CMK (cell line): Measurements from ENCODE around the gene ARPC5L.
"Not testable (repeated sequence)": the region's sequence is repeated elsewhere in the genome, so short reads cannot be mapped to it uniquely, and the experiment has no call there.

ENCODE experiments used
- DNase-seq: peaks from one replicate; pipeline ENCODE4 v3.0.0-alpha.2; 2010; ENCODE audit warnings: low read depth

The ARPC5L gene

DNA sequence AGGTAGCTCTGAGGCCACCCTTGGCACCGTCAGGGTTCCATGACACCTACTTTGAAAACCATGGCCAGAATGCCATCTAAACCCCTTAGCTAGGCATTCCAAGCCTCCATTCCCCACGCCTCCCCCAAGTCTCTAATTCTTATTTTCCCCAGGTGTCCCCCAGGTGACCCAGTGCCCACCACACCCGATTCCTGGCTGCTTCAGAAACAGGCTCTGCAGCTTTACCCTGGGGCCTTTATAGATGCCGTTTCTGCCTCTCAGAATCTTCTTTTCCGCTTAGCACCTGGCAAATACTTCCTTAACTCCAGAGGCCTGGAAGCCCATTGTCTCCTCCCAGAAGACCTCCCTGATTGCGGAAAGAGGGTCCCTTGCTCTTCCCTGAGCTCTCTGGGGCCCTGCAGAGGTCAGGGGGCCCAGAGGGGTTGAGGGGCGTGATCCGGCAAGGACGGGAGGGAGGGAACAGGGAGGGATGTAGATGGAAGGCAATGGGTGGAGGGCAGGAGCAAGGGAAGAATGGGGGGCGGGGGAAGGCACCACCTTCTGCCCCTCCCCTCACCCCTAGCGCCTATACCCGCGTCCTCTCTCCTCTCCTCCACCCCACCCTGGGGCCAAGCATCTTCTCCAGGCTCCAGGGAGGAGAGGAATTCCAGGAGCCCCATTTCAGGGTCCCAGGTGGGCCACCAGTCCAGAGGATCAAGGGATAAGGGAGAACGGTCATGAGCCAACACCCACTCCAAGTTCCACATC is 20.7 kb upstream of the ARPC5L start:
- no peak for DNase-seq

DNA sequence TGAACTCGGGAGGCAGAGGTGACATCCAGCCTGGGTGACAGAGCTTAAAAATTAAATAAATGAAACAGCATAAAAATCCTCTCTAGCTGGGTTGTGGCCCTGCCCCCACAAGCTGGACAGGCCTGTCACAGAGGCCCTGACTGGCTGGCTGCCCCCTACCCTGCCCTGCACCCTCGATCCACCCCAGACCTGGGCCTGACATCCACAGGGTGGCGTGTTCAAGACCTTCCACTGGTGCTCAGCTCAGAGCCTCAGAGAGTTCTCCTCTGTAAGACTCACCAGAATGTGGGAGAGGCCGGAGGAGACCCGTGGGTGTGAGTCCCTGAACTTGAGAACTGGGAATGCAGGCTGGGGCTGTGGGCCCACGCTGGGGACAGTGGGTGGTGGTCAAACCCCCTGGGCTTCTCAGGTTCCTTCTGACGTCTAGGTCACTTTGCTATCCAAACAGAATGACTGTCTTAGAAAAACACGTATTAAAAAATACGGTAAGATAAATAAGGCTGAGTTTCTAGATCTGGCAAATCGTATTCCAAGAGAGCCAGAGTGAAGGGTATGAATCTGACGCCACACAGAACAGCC is 18.4 kb upstream of the ARPC5L start:
- no peak for DNase-seq

DNA sequence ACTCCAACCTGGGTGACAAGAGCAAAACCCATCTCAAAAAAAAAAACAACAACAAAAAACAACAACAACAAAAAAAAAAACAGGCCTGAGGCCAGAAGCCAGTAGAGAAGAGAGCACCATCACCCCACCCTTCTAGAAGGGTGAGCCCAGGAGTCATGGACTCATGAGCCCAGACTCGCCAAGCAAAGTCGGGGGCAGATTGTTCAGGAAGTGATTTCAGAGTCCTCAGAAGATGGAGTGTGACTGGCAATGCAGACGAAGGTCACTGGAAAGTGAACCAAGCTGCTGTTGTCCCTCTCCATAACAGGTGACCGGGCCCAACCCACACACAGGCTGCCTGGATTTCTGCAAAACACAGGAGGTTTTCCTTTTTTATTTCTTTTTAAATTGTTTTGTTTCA is 17.6 kb upstream of the ARPC5L start:
- DNase-seq = no peak

DNA sequence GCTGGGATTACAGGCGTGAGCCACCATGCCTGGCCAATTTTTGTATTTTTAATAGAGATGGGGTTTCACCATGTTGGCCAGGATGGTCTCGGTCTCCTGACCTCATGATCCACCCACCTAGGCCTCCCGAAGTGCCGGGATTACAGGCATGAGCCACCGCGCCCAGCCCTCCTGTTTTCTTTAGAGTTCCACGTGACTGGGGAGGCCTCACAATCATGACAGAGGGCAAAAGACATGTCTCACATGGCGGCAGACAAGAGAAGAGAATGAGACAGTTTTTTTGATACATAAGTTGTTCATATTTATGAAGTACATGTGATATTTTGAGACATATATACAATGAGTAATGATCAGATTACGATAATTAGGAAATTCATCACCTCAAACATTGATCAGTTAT is 15.5 kb upstream of the ARPC5L start:
- DNase-seq = not testable (repeated sequence)

DNA sequence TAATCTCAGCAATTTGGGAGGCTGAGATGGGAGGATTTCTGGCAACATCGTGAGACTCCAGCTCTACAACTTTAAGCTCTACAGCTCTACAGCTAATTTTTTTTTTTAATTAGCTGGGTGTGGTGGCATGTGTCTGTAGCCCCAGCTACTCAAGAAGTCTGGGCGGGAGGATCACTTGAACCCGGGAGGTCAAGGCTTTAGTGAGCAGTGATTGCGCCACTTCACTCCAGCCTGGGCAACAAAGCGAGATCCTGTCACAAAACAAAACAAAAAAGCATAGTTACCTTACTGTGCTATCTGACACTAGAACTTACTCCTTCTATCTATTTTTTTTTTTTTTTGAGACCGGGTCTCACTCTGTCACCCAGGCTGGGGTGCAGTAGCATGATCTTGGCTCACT is 15.0 kb upstream of the ARPC5L start:
- DNase-seq = no peak

DNA sequence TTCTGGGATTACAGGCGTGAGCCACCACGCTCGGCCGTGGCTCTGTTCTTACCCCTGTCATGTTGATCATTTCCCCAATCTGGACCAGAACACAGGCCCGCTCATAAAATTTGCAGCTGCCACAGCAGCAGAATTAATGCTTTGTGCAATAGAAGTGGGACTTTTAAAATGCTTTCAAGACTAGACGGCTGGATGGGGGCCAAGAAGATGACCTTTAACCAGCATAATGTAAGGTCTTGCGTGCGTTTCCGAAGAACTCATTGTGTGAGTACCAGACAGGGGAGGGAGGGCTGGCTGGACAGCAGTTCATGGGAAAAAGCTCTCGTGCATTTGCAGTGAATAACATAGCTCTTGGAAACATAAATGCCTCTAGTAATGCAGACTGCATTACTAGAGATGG is 12.1 kb upstream of the ARPC5L start:
- DNase-seq = no peak

DNA sequence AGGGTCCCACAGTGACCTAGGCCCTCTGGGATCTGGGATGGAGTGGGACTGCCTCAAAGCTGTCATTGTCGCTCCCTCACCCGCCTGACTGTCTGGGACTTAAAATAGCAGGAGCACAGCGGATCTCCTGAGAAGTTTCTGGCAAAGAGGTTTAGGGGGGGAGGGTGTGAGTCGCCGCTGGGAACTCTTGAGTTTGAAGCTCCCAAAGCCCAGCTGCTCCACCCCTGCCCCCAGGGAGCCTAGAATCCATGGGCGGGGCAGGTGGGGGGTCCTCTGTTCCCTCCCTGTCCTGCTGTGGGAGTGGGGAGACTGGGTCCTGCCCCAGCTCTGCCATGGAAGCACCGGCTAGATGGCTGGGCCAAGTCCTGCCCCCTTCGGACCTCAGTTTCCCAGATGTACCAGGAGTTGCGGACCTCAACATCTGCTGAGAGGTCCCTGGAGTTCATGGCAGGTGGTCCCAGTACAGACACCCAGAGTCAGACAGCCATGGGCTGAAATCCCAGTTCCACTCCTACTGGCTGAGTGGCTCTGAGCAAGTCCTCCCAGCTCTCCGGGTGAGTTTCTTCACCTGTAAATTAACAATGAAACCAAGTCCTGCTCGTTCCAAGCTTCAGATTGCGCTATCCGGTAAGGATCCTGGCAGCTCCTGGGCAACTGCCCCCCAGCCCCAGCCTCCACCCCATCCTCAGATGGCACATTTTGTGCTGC is 9.7 kb upstream of the ARPC5L start:
- no peak for DNase-seq

DNA sequence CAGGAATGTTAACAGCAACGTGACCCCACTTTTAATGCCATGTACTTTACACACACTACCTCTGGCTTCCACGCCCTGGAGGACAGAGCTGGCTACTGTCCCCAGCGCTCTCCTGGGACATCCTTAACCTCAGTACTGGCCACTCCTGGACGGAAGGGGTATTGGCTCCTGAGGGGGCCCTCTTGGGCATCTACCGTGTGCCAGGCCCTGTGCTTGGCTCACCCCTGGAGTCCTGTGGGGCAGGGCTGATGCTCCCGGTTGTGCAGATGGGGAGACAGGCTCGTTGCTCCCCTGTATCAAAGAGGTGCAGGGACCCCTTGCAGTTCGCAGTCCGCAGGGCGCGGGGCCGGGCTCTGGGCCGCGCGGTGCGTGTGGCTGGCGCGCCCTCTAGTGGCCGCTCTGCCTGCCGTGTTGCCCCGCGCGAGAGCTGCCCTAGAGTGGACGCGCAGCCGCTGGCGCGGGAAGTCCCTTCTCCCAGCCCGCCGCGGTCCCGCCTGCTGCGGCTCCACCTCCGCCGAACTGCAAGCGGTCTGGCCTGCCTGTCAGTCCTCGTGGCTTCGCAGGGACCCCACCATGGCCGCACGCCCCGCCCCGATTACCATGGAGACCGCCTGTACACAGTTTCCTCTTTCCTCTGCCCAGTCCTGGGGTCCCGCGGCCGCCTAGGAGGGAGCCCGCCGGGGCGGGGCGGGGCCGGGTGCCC is 8.9 kb upstream of the ARPC5L start, which contains the start of gene WDR38:
WDR38 (plus strand) TSS at position 632 of the 703 bp plus-strand sequence. CDS start 72 bp downstream, outside the sequence.
- no peak for DNase-seq

DNA sequence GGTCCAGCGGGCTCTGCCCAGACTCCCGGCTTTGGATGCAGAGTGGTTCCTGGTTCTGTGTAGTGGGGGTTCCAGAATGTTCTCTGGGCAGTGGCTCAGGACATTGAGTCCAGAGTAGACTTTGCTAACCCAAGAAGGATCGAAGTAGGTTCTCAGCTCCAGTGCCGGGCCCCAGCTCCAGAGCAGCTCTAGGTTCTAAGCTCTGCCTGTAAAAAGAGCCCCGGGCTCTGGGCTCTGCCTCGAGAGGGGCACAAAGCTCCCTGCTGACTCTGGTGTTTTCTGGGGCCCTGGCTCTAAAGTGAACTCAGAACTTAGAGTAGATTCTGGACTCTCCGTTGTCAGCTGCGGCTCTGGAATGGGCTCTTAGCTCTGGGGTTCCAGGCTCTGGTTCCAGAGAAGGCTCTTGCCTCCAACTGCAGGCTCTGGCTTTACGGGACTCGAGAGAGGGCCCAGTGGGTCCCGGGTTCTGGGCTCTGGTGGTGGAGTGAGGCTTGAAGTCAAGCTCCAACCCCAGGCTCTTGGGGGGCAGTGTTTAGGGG is 8.3 kb upstream of the ARPC5L start:
- no peak for DNase-seq

DNA sequence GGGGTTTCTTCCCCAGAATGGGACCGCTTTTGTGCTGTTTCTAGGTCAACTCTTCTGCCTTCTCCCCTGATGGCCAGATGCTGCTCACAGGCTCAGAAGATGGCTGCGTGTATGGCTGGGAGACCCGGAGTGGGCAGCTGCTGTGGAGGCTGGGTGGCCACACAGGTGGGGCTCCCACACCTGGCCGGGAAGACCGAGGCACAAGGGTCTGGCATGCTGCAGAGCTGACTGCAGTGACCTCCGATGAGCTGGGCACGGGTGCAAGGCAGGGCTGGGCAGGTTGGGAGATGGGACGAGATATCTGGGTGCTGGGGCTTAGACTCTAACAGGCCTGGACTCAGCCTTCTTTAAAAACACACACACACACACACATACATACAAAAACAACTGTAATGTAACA is 7.8 kb upstream of the ARPC5L start:
- DNase-seq = no peak

DNA sequence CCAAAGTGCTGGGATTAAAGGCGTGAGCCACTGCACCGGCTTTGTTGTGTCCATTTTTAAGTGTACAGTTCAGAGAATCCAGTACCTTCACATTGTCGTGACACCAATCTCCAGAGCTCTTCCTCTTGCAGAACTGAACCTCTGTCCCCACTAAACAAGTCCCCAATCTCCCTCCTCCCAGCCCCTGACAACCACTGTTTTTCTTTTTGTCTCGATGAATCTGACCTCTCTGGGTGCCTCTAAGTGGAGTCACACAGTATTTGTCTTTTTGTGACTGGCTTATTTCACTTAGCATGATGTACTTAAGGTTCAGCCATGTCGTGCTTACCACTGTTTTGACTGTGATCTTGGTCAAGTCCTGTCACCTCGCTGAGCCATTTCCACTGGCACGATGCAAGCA is 7.1 kb upstream of the ARPC5L start:
- no peak for DNase-seq

DNA sequence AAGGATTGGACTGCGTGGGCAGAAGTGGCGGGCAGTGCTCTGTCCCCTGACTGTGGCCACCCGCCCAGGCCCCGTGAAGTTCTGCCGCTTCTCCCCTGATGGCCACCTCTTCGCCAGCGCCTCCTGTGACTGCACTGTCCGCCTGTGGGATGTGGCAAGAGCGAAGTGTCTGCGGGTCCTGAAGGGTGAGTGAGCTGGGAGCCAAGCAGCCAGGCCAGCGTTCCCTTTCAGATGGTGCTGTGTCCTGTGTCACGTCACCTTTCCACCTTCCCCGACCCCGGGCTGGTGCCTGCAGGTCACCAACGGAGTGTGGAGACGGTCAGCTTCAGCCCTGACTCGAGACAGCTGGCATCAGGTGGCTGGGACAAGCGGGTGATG is 6.4 kb upstream of the ARPC5L start:
- no peak for DNase-seq

DNA sequence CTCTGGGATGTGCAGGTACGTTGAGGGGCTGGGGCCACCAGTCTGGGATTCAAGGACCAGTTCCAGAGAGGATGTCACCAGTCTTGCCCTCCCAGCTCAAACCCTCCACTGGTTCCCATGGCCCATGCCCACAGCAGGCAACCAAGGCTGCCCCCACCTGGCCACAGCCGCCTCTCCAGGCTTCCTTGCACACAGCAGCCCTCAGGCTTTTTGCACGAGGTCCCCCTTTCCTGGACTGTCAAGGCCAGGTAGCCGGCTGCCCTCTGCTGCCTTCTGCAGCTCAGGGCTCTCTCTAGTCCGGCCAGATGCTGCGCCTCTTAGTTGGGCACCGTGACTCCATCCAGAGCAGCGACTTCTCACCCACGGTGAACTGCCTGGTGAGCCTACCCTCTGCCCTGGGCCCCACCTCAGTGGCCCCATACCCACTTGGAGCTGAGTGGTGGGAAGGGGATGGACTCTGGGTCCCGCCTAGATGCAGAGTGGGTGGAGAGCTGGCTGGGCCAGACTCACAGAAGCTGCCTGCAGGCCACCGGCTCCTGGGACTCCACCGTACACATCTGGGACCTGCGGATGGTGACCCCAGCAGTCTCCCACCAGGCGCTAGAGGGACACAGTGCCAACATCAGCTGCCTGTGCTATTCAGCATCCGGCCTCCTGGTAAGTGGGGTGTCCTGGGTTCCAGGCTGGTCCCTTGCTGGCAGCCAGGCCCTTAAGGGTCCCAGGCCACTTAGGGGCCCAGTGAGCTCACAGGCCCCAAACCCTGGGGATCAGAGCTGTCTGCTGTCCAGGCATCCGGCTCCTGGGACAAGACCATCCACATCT is 5.8 kb upstream of the ARPC5L start:
- no peak for DNase-seq

DNA sequence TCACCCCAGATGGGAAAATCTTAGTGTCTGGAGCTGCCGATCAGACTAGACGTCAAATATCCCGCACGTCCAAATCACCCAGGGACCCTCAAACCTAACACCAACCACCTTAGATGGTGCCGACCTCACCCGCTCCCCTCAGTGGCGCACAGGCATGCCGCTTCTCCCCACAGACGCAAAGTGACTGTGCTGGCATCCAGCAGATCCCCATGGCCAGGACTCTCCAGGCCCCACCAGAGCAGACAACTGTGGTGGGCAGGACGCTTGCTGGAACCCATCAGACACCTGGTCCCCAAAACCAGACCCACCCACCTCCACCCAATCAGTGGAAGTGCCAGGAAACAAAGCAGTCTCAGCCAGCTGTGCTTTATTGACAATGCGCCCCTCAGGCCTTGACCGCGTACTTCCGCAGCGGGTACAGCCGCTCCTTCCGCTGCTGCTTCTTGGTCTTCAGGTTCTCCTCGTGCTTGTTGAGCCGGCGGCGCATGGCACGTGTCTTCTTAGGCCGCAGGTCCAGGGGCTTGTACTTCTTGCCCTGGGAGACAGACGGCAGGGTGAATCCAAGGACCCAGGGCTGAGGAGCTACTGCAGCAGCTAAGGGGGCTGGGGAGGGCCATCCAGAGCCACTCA is 4.3 kb upstream of the ARPC5L start:
- no peak for DNase-seq

DNA sequence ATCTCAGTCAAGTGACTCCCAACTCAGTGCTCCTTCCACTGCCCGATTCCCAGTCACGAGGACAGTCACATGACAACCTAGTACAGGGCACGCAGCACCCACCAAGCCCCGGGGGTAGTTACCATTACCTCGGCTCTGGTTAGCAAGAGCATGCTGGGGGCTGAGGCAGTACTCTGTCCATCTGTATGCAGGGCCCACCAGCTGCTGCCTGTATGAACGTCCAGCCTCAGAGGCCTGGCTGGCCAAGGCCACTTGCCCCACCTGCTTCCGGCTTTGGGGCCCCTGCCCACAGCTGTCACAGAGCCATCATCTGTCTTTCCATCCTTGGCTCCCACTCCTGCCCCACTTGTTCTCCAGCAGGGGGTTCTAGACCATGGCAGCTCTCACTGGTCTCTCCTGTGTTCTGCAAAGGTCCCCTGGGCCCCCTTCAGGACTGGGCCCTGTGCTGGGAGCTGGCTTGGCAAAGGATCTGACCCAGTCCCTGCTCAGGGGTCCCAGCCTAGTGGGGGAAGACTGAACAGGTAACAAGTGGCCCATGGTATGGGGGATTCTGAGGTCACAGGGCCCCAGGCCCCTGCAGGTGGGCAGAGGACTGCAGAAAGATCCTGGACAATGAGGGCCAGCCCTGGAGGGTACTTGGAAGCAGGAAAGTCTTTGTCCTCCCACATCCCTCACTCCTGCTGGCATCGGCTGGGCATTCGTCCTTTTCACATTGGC is 3.4 kb upstream of the ARPC5L start:
- DNase-seq = no peak

DNA sequence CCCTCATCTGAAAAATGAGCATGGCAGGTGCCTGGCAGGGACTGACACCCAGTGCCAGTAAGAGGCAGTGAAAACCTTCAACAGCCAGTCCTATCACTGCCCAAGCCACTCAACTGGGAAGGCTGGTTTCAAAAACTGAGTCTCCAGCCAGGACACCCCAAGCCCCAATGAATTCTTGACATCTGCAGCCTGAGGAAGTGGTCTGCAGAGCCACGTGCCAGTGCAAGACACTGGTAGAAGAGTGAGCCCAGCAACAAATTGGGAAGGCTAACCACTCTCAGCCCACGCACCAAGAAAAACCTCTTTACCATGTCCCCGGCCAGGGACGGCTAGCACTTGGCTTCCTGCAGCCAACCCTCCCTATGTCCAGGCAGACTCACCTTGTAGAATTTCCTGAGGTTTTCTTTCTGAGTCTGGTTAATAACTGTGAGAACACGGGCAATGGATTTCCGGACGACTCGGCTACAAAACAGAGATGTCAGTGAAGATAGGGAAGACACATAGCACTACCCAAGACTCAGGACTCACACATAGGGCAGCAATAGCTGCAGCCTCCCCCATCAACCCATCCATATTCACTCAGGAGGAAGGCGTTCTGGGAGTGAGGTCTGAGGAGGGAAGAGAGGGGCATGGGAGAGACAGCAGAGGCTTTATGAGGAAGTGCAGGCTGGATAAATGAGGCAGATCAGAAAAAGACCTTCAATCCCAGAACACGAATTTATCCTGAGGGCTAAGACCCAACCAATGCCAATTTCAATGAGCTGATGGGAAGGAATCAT is 1.9 kb upstream of the ARPC5L start:
- no peak for DNase-seq

DNA sequence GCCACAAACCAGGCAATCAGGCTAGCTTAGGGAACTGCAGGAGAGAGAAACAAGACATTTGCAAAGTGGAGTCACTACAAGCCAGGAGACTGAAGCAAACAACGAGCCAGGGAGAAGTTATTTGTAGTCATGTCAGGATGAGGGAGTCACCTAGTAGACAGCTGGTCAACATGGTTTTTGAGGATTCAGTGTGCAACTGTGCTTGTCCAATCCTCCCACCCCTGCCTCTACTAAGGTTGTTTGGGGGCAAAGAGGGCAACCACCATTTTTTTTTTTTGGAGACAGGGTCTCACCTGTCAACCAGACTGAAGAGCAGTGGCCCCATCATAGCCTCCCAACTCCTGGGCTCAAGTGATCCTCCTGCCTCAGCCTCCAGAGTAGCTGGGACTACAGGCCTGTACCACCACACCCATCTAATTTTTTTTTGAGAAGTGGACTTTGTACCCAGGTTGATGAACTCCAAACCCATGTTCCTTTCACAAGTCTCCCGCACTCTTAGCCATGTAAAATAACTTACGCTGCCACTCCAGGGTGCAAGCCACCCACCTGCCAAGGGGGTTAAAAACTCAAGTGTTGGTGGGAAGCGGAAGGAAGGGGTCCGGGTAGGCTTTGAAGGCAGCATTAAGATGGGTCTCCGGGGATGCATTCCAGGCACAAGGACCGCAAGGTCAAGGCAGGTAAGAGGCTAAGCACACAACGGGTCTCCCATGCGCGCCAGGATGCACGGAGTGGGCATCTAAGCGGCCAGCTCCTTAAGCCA is 1.2 kb upstream of the ARPC5L start:
- DNase-seq = no peak

DNA sequence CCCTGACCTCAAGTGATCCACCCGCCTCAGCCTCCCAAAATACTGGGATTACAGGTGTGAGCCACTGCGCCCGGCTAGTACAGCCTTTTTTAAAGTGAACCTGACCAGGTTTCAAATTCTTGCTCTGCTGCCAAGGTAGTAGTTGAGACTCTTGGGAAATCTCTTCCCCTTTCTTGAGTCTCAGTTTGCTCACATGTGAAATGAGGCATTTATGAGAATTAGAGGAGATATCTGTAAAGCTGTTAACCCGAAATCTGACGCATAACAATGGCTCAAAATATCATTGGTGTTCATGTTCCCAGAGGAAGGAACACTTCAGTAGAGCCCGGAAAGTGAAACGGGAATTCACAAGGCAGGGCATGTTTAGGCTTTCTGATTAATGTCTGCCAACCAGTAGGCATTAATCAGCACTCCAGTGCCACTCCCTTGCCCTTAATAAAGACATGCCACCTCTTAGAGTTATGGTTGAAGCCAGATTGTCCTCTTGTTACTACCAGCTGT is 1.5 kb downstream of the ARPC5L start:
- DNase-seq = no peak
